Esophagus muscularis mucosa (tissue), 4 donors: ENCODE data around the gene GTF2H4. TPM values are rescaled to one million over a fixed set of nuclear protein-coding genes. Genes with fewer than 3 reads are reported as not detected.
A peak's percentile ranks its signal among the peaks of the same experiment; 100 is the strongest.

Source experiments
- DNase-seq: peaks from one replicate; pipeline ENCODE4 v3.0.0-alpha.2; 2017; ENCODE audit errors: extremely low spot score
- H3K27ac ChIP-seq, 4 donors: fragments of 200-600 bp; sonication (generic); replicated peaks in 1 of 4; 1 replicate in 3 of 4; 2 replicates in 1 of 4; pipeline ENCODE4 v1.5.1; 2016 to 2019; ENCODE audit warnings: mild to moderate bottlenecking in 1 of 4
- H3K27me3 ChIP-seq, 4 donors: fragments of 200-600 bp; sonication (generic); one replicate each; pipeline versions ENCODE4 v1.5.1 to v1.6.0; 2016 to 2019
- H3K36me3 ChIP-seq, 4 donors: fragments of 200-600 bp; sonication (generic); one replicate each; pipeline ENCODE4 v1.5.1; 2016 to 2019
- H3K4me1 ChIP-seq, 4 donors: fragments of 200-600 bp; sonication (generic); one replicate each; pipeline ENCODE4 v1.5.1; 2016 to 2019
- H3K4me3 ChIP-seq, 4 donors: fragments of 200-600 bp; sonication (generic); 1 replicate in 2 of 4; 2 replicates in 2 of 4; pipeline ENCODE4 v1.5.1; 2016 to 2019; ENCODE audit warnings: mild to moderate bottlenecking in 4 of 4, moderate library complexity in 1 of 4
- H3K9me3 ChIP-seq, 4 donors: fragments of 200-600 bp; sonication (generic); 1 replicate in 3 of 4; 2 replicates in 1 of 4; pipeline ENCODE4 v1.5.1; 2016 to 2019
- EP300 ChIP-seq: sonication (generic); formaldehyde crosslinking; IDR thresholded peaks from one replicate; pipeline ENCODE4 v1.6.1; 2017; ENCODE audit warnings: antibody characterized with exemption
- POLR2A ChIP-seq: fragments of 450-650 bp; IDR thresholded peaks from one replicate; pipeline ENCODE4 v1.6.1; 2017; ENCODE audit warnings: antibody characterized with exemption, moderate library complexity, mild to moderate bottlenecking, low read depth
- POLR2AphosphoS5 ChIP-seq, 2 donors: sonication (generic); formaldehyde crosslinking; IDR thresholded peaks; one replicate each; pipeline ENCODE4 v1.6.1; 2017; ENCODE audit warnings: antibody characterized with exemption in 2 of 2
- WGBS: methylation state at CpG from one replicate; pipeline ENCODE4 v1.1.5; 2018; 5-methylcytosine and 5-hydroxymethylcytosine counted together
- intact Hi-C: fragments of 100-400 bp; cut with DNase I; formaldehyde crosslinking; loops from one replicate; pipeline ENCODE4 v1.15.1; 2023
- total RNA-seq, 4 donors: library from RNA; depleted of rRNA; stranded (reverse); fragments of >200 nt; gene quantifications; one replicate each; pipeline versions ENCODE4 v1.1.0 to v1.2.1, GENCODE V29; 2016
- TF ChIP-seq, protein P1 (sequence below), 3 experiments: fragments of 200-600 bp in 2 of 3; fragments of 450-650 bp in 1 of 3; sonication (generic) in 2 of 3; IDR thresholded peaks; one replicate each; pipeline ENCODE4 v1.5.1; 2017 to 2019; ENCODE audit warnings: antibody characterized with exemption in 3 of 3, mild to moderate bottlenecking in 2 of 3, moderate library complexity in 1 of 3

The GTF2H4 gene
- total RNA-seq, 4 donors from 2014 or later: 6.3 to 15.4 (median 8.2) TPM

DNA sequence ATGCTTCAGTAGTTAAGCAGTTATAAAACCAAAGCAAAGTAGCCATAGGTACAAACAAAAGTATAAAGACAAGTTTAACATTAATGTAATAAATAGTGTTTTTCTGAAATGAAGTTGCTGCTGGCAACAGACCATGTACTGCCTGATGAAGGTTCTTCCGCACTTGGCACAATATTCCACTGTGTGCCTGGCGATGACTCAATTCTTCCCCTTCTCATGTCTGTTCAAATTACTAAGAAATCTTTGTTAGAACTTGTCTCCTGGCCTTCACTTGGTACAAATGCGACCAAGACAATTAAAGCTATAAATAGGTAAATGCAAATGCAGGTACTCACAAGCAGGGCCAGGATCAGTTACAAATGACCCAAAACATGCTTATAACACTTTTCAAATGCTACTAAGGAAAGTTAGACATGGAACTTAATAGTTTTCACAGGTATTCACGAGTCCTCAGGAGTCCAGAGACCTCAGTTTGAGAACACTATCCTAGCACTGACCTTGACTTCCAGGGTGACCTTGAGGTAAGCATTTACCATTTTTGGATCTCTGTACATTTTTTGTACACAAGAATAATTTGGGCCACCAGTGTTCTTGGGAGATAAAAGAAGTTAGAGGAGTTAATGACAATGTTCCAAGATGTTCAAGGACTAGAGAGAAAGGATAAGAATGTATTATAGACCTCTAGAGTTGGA, 31.8 kb upstream of the GTF2H4 start:
- no peaks in the 10 kb centered on the region for H3K36me3 ChIP-seq
- DNase-seq: no peak
- H3K27ac ChIP-seq: peak overlapping the region; percentile 80 to 83 (median 82)
- H3K4me1 ChIP-seq: peaks cover 15 to 34% (median 31%) of the 10 kb centered on the region in 4 donors
- TF ChIP-seq, protein P1, sequence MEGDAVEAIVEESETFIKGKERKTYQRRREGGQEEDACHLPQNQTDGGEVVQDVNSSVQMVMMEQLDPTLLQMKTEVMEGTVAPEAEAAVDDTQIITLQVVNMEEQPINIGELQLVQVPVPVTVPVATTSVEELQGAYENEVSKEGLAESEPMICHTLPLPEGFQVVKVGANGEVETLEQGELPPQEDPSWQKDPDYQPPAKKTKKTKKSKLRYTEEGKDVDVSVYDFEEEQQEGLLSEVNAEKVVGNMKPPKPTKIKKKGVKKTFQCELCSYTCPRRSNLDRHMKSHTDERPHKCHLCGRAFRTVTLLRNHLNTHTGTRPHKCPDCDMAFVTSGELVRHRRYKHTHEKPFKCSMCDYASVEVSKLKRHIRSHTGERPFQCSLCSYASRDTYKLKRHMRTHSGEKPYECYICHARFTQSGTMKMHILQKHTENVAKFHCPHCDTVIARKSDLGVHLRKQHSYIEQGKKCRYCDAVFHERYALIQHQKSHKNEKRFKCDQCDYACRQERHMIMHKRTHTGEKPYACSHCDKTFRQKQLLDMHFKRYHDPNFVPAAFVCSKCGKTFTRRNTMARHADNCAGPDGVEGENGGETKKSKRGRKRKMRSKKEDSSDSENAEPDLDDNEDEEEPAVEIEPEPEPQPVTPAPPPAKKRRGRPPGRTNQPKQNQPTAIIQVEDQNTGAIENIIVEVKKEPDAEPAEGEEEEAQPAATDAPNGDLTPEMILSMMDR (IDR thresholded peaks at IDR 0.05): no peak
- peak; percentile 64 to 81 for TF ChIP-seq POLR2AphosphoS5 (IDR thresholded peaks at IDR 0.05)
- 43% methylated on average over 4 of the region's 4 CpGs for WGBS
- H3K27me3 ChIP-seq: no peaks in the 10 kb centered on the region
- H3K9me3 ChIP-seq: peaks cover 0 to 10% (median 0%) of the 10 kb centered on the region in 4 donors
- intact Hi-C loops: loop anchor here (5.0 kb wide), 1 partner anchor 134 kb away; the partner anchor contains the start of genes FLOT1 and IER3
- H3K4me3 ChIP-seq: no peak overlapping the region

- peaks cover 21 to 44% (median 39%) of the 10 kb centered on the region in 4 donors for H3K4me1 ChIP-seq
- peak overlapping the region; percentile 22 to 54 (median 46) for H3K4me3 ChIP-seq
- 15% methylated on average over 15 of the region's 15 CpGs for WGBS
- no peaks in the 10 kb centered on the region for H3K9me3 ChIP-seq
- DNase-seq: peak; percentile 99
- intact Hi-C loops: loop anchor here (1.0 to 5.0 kb wide), 2 partner anchors 49 to 135 kb away; partner anchors contain the start of genes FLOT1 and IER3
- no peaks in the 10 kb centered on the region for H3K36me3 ChIP-seq
- H3K27ac ChIP-seq: peak overlapping the region; percentile 80 to 83 (median 82)
- no peak for TF ChIP-seq POLR2A
- TF ChIP-seq POLR2AphosphoS5 (IDR thresholded peaks at IDR 0.05): peak; percentile 65 to 75
- peak; percentile 23 for TF ChIP-seq EP300
- TF ChIP-seq, protein P1 (IDR thresholded peaks at IDR 0.05): peak; percentile 89 to 95 (median 90)
- no peaks in the 10 kb centered on the region for H3K27me3 ChIP-seq
Measured at GRCh38 chr6:30877419-30878262, 30.4 kb upstream of the GTF2H4 start.

DNA sequence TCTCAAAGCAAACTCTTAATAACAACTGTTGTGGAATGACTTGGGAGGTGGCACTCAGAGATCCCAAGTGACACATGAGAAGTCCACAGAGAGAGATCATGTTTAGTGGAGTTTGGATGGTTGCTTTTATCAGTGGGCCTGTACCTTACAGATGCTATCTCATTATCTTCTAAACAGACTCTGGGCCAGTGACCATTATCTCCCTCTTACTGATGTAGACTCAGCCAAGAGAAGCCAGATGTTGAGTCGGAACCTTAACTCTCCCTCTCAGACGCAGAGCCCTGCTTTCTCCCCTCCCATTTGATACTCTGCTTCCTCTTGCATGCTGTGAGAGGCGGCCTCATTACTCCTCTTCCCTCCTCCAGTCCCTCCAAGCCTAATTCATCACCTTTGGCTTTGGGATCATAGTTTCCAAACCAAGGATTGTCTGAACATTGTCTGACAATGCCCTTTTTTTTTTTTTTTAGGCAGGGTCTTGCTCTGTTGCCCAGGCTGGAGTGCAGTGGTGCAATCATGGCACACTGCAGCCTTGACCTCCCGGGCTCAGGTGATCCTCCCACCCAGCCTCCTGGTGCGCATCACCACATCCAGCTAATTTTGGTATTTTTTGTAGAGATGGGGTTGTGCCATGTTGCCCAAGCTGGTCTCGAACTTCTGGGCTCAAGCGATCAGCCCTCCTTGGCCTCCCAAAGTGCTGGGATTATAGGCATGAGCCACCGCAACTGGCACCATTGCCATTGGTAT, 28.2 kb upstream of the GTF2H4 start:
- 88% methylated on average over 8 of the region's 8 CpGs for WGBS
- H3K4me1 ChIP-seq: peaks cover 31 to 61% (median 57%) of the 10 kb centered on the region in 4 donors
- no peaks in the 10 kb centered on the region for H3K9me3 ChIP-seq
- no peaks in the 10 kb centered on the region for H3K27me3 ChIP-seq
- intact Hi-C loops: loop anchor here (5.0 to 10.0 kb wide), 2 partner anchors 138 to 195 kb away; partner anchors contain the start of genes FLOT1, IER3 and PPP1R18
- H3K36me3 ChIP-seq: no peaks in the 10 kb centered on the region
- no peak overlapping the region for H3K27ac ChIP-seq
- TF ChIP-seq POLR2AphosphoS5 (IDR thresholded peaks at IDR 0.05) (no peak), EP300 (no peak), POLR2A (no peak)
- TF ChIP-seq, protein P1 (IDR thresholded peaks at IDR 0.05): no peak
- no peak overlapping the region for H3K4me3 ChIP-seq
- DNase-seq: no peak

GRCh38 chr6:30880698-30881252, 27.2 kb upstream of the GTF2H4 start:
- WGBS: 89% methylated on average over 8 of the region's 16 CpGs
- Histone ChIP-seq H3K27me3 (no peaks in the 10 kb centered on the region), H3K4me3 (no peak overlapping the region), H3K4me1 (peaks cover 40 to 64% (median 61%) of the 10 kb centered on the region in 4 donors), H3K36me3 (no peaks in the 10 kb centered on the region), H3K9me3 (no peaks in the 10 kb centered on the region), H3K27ac (peak overlapping the region in 2 of 4 donors; percentile 85 to 93)
- no peak for TF ChIP-seq EP300
- no peak for TF ChIP-seq POLR2A
- TF ChIP-seq POLR2AphosphoS5 (IDR thresholded peaks at IDR 0.05): no peak
- TF ChIP-seq, protein P1 (IDR thresholded peaks at IDR 0.05): no peak
- DNase-seq: no peak
- intact Hi-C loops: loop anchor here (10.0 kb wide), 1 partner anchor 196 kb away; the partner anchor contains the start of gene PPP1R18
